ENCODE data around the gene TMEM150A.
"Not testable (repeated sequence)": the region's sequence is repeated elsewhere in the genome, so short reads cannot be mapped to it uniquely, and the experiment has no call there.

TMEM150A gene

GRCh38 chr2:85561280-85562212, 41.0 kb downstream of the TMEM150A start, which contains the start of gene GGCX:
TSS of gene GGCX (minus strand) at chr2:85561493. CDS start at chr2:85561428, 65 bp downstream.
- DNase-seq: peak; percentile 93

GRCh38 chr2:85560812-85561279, 41.7 kb downstream of the TMEM150A start:
- no peak for DNase-seq

- not testable (repeated sequence) for DNase-seq
These were observed 42.1 kb downstream of the TMEM150A start for GRCh38 chr2:85560403-85560726.

- DNase-seq: no peak
These were observed 44.3 kb downstream of the TMEM150A start for GRCh38 chr2:85558160-85558559.

- DNase-seq: no peak
These were observed 45.4 kb downstream of the TMEM150A start for GRCh38 chr2:85557130-85557529.

- DNase-seq: no peak
These were observed 47.4 kb downstream of the TMEM150A start for GRCh38 chr2:85554980-85555612.

- DNase-seq: no peak
These were observed 49.3 kb downstream of the TMEM150A start for GRCh38 chr2:85553184-85553583.

- DNase-seq: peak; percentile 69
These were observed 50.5 kb downstream of the TMEM150A start for GRCh38 chr2:85551698-85552678.

GRCh38 chr2:85550486-85550885, 52.0 kb downstream of the TMEM150A start:
- no peak for DNase-seq

GRCh38 chr2:85549826-85550225, 52.7 kb downstream of the TMEM150A start:
- no peak for DNase-seq

- no peak for DNase-seq
These were observed 53.4 kb downstream of the TMEM150A start for GRCh38 chr2:85549095-85549494.

GRCh38 chr2:85548608-85548900, 53.9 kb downstream of the TMEM150A start:
- DNase-seq: no peak

Data from NCI-H1694 treated with DMSO at 0.1 percent for 48 hours (cell line).